ENCODE data around the gene LY6G6F. TPM values are rescaled to one million over a fixed set of nuclear protein-coding genes. Genes with fewer than 3 reads are reported as not detected.

LY6G6F gene
- total RNA-seq, 2 donors from 2014 or later = not detected

DNA sequence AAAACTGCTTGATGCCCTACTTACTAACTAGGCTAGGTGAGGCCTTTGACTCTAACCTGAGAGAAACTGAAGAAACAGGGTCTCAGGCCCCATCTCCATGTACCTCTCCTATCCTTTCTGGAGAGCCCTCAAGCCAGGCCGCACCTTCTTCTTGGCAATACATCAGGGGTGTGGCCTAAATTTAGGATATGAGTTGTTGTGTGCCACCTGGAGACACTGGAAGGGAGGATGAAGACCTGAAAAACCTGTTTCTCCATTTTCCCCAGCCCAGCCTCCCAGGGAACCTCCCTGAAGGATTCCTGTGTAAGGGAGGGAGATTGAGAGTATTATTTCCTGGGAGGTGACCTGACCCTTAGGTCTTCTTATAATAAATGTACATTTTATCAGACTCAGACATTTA is 11.6 kb downstream of the LY6G6F start:
- no peak overlapping the region for H3K27ac Mint-ChIP-seq

DNA sequence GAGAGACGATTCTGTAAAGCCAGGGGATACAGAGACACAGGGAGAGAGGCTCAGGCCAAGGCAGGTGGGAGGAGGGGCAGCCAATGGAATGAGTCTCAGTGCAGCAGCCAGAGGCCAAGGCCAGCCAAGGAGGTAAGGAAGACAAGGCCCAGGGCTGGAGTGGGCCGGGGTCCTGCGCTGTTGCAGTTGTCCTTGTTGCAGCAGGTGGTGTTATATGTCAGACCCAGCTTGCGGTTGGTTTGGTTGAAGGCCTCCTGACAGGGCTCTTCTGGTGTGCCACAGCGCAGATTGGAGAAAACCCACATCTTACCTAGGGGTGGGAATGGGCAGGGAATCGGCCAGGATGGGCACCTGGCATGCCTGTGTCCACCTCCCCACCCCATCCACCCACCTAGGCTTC is 12.3 kb downstream of the LY6G6F start:
- Mint-ChIP-seq H3K9me3 (no peaks in the 10 kb centered on the region), H3K4me1 (peaks cover 23% of the 10 kb centered on the region), H3K27me3 (ENCODE audit: insufficient read depth) (no peaks in the 10 kb centered on the region), H3K36me3 (ENCODE audit: low read depth) (no peaks in the 10 kb centered on the region), H3K4me3 (no peak overlapping the region), H3K27ac (no peak overlapping the region)
- Histone ChIP-seq H3K4me3 (ENCODE audit: low read length) (no peak overlapping the region), H3K9me3 (ENCODE audit: control insufficient read depth, low read length) (no peaks in the 10 kb centered on the region), H3K36me3 (ENCODE audit: control insufficient read depth, insufficient read depth, low read length) (no peaks in the 10 kb centered on the region), H3K27ac (ENCODE audit: low read depth, low read length) (no peak overlapping the region), H3K4me1 (ENCODE audit: control insufficient read depth, insufficient read depth, low read length) (peaks cover 3% of the 10 kb centered on the region), H3K9ac (ENCODE audit: extremely low read depth, low read length, poor library complexity, severe bottlenecking) (no peak overlapping the region), H3K27me3 (ENCODE audit: control insufficient read depth, insufficient read depth, low read length, poor library complexity, severe bottlenecking) (no peaks in the 10 kb centered on the region)
- WGBS, 2 experiments (ENCODE audit: insufficient coverage in 1 of 2, insufficient read length in 1 of 2) = 92 to 93% methylated on average over 4 to 6 of the region's 6 CpGs
- DNase-seq = peak; percentile 47
- TF ChIP-seq, protein P1, sequence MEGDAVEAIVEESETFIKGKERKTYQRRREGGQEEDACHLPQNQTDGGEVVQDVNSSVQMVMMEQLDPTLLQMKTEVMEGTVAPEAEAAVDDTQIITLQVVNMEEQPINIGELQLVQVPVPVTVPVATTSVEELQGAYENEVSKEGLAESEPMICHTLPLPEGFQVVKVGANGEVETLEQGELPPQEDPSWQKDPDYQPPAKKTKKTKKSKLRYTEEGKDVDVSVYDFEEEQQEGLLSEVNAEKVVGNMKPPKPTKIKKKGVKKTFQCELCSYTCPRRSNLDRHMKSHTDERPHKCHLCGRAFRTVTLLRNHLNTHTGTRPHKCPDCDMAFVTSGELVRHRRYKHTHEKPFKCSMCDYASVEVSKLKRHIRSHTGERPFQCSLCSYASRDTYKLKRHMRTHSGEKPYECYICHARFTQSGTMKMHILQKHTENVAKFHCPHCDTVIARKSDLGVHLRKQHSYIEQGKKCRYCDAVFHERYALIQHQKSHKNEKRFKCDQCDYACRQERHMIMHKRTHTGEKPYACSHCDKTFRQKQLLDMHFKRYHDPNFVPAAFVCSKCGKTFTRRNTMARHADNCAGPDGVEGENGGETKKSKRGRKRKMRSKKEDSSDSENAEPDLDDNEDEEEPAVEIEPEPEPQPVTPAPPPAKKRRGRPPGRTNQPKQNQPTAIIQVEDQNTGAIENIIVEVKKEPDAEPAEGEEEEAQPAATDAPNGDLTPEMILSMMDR (conservative IDR thresholded peaks at IDR 0.05) = no peak

More for the DNA sequence above, 11.6 kb downstream of the LY6G6F start:
- H3K27ac ChIP-seq (ENCODE audit: low read depth, low read length) = no peak overlapping the region
- H3K9ac ChIP-seq (ENCODE audit: extremely low read depth, low read length, poor library complexity, severe bottlenecking) = no peak overlapping the region
- H3K9me3 ChIP-seq (ENCODE audit: control insufficient read depth, low read length) = no peaks in the 10 kb centered on the region
- H3K4me3 ChIP-seq (ENCODE audit: low read length) = no peak overlapping the region
- WGBS, 2 experiments (ENCODE audit: insufficient coverage in 1 of 2, insufficient read length in 1 of 2) = 100% methylated on average over 1 of the region's 1 CpG; no CpG with 5 or more reads in 1 of the 2 experiments
- H3K4me1 ChIP-seq (ENCODE audit: control insufficient read depth, insufficient read depth, low read length) = peaks cover 7% of the 10 kb centered on the region
- Mint-ChIP-seq H3K9me3 (no peaks in the 10 kb centered on the region), H3K4me3 (no peak overlapping the region), H3K36me3 (ENCODE audit: low read depth) (no peaks in the 10 kb centered on the region), H3K4me1 (peaks cover 31% of the 10 kb centered on the region), H3K27me3 (ENCODE audit: insufficient read depth) (no peaks in the 10 kb centered on the region)
- no peaks in the 10 kb centered on the region for H3K36me3 ChIP-seq (ENCODE audit: control insufficient read depth, insufficient read depth, low read length)
- peak; percentile 65 for DNase-seq
- TF ChIP-seq, protein P1 (conservative IDR thresholded peaks at IDR 0.05) = no peak
- no peaks in the 10 kb centered on the region for H3K27me3 ChIP-seq (ENCODE audit: control insufficient read depth, insufficient read depth, low read length, poor library complexity, severe bottlenecking)

DNA sequence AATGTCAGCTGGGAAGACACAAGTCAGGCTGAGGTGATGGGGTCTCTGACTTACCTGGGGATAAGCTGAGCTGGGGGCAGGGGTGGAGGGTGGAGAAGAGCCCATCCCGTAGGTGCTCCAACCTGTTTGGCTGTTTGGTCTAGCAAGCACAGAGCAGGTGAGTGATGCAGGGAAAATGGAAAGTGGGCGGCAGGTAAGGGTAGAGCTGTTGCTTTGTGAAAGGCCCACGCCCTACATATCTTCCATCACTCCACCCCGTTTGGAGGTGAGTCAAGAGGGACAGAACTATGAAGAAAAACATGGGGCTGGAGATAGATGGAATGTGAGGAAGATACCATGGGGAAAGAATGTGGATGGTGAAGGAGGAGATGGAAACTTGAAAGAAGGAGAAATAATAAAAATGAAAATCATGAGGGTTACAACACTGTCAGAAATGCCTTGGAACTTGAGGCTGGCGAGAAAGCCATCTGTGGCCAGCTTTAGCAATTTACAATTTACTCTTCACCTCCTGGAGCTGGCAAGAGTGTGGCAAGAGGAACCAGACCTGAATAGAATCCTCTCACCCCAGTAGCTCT is 13.6 kb downstream of the LY6G6F start:
- H3K9ac ChIP-seq (ENCODE audit: extremely low read depth, low read length, poor library complexity, severe bottlenecking) = no peak overlapping the region
- no peak overlapping the region for H3K4me3 Mint-ChIP-seq
- no peak overlapping the region for H3K27ac Mint-ChIP-seq
- H3K27me3 ChIP-seq (ENCODE audit: control insufficient read depth, insufficient read depth, low read length, poor library complexity, severe bottlenecking) = no peaks in the 10 kb centered on the region
- DNase-seq = no peak
- H3K9me3 ChIP-seq (ENCODE audit: control insufficient read depth, low read length) = no peaks in the 10 kb centered on the region
- H3K4me1 ChIP-seq (ENCODE audit: control insufficient read depth, insufficient read depth, low read length) = no peaks in the 10 kb centered on the region
- H3K4me3 ChIP-seq (ENCODE audit: low read length) = no peak overlapping the region
- TF ChIP-seq, protein P1 (conservative IDR thresholded peaks at IDR 0.05) = no peak
- H3K27ac ChIP-seq (ENCODE audit: low read depth, low read length) = no peak overlapping the region
- no peaks in the 10 kb centered on the region for H3K9me3 Mint-ChIP-seq
- no peaks in the 10 kb centered on the region for H3K36me3 ChIP-seq (ENCODE audit: control insufficient read depth, insufficient read depth, low read length)
- peaks cover 15% of the 10 kb centered on the region for H3K4me1 Mint-ChIP-seq
- 93 to 94% methylated on average over 2 to 5 of the region's 5 CpGs for WGBS, 2 experiments (ENCODE audit: insufficient coverage in 1 of 2, insufficient read length in 1 of 2)
- H3K27me3 Mint-ChIP-seq (ENCODE audit: insufficient read depth) = no peaks in the 10 kb centered on the region
- no peaks in the 10 kb centered on the region for H3K36me3 Mint-ChIP-seq (ENCODE audit: low read depth)

All from endodermal cell (in vitro differentiated cells).